Fibroblast of gingiva (primary cell): Measurements from ENCODE around the gene MLLT1.

Source experiments
- DNase-seq: peaks from one replicate; pipeline ENCODE4 v3.0.0-alpha.2; 2011; ENCODE audit warnings: low read depth

MLLT1 gene

DNA sequence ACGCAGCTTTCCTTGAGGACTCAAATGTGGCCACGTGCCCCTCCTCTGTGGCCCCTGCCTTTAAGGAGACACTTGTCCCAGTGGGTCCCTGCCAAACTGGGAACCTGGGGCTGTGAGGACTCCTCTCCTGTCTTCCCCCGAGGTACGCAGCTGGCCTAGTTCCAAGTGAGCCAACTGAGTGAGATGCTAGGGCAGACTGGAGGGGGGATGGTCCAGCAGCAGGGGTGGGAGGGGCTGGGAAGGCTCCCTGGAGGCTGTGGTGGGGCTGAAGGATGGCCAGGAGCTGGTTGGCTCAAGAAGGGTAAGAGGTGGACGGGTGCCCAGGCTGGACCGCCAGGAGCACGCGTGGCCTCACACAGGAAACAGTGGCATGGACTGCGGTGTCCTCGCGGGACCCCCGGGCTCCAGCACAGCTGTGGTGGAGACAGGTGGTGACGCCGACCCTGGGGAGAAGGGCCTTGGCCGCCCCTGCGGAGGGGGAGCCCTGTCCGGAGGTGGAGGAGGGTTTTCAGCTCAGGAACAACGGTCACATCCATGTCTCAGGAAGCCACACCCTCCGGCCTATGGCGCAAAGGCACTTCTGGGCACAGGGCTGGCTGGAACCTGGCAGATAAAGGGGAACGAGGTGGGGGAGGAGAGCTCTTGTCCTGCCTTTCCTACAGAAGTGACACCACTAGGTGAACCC, 45.8 kb downstream of the MLLT1 start:
- peak; percentile 16 for DNase-seq

DNA sequence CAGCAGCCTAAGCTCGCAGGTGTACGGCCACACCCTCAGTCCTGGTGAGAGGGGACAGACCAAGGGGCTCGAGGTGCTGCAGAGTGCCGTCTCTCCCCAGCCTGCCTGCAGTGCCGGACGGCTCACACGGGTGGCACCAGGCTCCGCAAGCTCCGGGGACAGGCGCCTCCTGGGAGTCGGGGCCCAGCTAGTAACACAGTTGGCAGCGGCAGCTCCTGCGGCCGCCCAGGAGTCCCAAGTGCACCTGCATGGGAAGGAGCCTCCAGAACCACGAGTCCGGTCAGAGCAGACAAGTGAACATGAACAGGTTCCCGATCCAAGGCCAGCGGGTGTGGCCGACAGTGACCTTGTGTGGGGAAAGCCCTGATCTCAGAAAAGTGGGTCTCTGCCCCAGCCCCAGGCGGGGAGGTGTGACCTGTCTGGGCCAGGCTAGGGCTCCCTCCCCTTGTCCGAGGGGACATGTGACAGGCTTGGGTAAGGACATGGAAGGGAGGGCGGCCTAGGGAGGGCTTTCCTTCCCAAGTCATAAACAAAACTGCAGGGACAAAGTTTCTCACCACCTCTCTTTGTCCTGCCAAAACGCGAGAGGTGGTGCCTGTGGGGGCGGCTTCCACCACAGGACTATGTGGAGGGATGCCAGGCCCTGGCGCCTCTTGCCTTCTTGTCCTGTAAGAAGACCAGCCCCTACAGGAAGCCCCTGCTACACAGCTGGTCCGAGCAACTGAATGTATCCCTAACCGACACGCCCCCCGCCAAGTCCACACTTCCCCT, 46.5 kb downstream of the MLLT1 start:
- DNase-seq: peak; percentile 23

GRCh38 chr19:6232601-6233055, 47.1 kb downstream of the MLLT1 start:
- DNase-seq: peak; percentile 94

DNA sequence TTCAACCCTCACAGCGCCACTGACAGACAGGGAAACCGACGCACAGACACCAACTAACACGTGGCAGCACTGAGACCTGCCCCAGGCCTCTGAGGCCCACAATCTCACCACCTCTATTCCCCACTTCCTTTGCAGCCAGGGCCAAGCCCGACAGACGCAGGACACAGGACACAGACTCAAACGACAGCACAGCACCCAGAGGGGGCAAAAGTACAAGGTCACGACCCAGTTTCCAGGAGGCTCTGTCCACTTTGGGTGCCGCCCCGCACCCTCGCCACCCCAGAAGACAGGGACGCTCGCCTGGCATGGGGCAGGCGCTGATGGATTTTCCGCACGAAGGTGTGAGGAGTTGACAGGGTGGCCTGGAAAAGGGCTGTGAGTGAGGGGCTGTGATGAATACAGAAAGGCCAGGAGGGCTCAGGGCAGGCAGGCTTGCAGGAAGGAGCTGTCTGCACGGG, 48.8 kb downstream of the MLLT1 start:
- DNase-seq: no peak

GRCh38 chr19:6229951-6230712, 49.6 kb downstream of the MLLT1 start:
- no peak for DNase-seq

- DNase-seq: no peak
Observed at GRCh38 chr19:6229216-6229913, 50.4 kb downstream of the MLLT1 start.

GRCh38 chr19:6228551-6229215, 51.1 kb downstream of the MLLT1 start:
- DNase-seq: no peak

DNA sequence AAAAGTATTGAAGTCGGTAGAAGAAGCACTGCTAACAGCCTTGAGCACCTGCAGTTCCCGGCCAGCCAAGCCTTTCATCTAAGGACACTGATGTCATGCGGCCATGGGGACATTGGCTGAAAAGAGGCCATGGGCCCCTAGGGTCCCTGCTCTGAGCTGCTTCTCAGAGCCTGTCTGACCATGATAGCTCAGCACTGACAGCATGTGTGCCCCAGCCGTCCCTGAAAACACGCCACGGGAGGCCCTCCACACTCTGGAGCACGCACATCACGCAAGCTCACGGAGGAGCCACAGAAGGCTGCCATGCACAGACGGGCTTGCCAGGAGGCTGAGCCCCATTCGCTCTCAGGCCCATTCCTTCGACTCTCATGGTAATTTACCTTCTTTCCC, 51.8 kb downstream of the MLLT1 start:
- DNase-seq: no peak

- DNase-seq: no peak
Observed at GRCh38 chr19:6227156-6227935, 52.4 kb downstream of the MLLT1 start.

DNA sequence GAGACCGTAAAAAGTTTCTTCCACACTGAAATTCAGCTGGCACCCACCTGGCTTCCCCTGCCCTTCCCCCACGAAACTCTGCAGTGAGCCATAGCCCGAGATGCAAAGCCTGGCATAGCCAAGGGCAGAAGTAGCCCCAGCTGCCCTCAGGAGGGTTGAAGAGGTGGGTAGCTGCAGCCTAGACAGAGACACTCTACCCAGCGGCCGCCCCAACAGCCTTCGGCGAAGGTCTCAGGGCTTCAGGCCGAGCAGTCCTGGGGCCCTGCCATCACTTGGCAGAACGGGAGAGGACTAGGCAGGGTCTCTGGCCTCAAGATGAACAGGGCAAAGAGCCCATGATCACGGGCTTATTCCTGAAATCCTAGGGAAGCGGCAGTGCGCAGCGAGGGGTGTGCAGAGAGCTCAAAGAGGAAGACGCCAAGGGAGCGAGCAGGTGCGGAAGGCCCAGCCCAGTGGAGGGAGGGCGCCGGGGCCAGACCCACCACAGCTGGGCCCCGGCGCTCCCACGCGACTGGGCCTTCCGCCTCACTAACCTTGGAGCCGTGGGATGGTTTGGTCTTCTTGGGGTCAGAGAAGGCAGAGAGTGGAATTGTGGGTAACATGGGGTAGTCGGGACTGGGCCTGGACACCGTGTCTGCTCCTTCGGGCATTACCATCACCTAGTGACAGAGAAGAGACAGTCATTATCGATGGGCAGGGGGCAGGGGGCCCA, 53.2 kb downstream of the MLLT1 start:
- no peak for DNase-seq

DNA sequence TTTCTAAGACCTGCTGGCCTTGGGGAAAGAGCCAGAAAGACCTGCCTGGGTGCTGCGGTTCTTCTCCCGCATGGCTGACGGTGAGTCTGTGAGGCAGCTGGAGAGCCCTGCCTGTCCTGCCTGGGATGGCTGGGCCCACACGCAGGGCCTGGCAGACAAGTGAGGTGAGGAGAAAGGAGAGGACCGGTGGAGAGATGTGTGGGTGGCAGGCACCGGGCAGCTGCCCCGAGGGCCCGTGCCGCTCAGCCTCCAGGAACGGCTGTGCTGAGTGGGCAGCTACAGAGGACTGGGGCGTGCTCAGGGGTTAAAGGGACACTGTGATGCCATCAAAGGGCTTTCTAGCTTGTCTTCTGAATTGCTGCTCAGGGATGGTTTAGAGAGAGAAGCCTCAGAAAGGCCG, 53.8 kb downstream of the MLLT1 start:
- no peak for DNase-seq

- DNase-seq: no peak
Observed at GRCh38 chr19:6225232-6225865, 54.4 kb downstream of the MLLT1 start.

- no peak for DNase-seq
Observed at GRCh38 chr19:6224308-6224675, 55.5 kb downstream of the MLLT1 start.

- DNase-seq: no peak
Observed at GRCh38 chr19:6223461-6224307, 56.1 kb downstream of the MLLT1 start.

DNA sequence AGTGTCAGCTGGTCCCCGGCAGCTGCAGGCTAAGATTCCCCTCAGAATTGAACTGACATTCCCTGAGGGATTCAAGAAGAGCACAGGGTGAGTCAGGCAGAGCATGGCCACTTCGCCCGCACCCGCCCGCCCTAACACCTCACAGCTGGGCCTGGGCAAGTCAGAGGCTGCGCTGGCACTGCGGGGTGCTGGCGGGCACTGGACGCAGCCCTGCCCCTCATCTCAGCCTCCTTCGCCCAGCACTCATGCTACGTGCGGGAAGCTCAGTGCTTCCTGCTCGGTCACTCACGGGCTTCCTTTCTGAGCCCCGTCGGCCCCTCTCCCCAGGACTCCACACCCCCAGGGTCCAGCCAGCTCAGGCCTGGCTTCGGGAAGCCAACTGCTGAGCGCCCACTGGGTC, 56.9 kb downstream of the MLLT1 start:
- no peak for DNase-seq

DNA sequence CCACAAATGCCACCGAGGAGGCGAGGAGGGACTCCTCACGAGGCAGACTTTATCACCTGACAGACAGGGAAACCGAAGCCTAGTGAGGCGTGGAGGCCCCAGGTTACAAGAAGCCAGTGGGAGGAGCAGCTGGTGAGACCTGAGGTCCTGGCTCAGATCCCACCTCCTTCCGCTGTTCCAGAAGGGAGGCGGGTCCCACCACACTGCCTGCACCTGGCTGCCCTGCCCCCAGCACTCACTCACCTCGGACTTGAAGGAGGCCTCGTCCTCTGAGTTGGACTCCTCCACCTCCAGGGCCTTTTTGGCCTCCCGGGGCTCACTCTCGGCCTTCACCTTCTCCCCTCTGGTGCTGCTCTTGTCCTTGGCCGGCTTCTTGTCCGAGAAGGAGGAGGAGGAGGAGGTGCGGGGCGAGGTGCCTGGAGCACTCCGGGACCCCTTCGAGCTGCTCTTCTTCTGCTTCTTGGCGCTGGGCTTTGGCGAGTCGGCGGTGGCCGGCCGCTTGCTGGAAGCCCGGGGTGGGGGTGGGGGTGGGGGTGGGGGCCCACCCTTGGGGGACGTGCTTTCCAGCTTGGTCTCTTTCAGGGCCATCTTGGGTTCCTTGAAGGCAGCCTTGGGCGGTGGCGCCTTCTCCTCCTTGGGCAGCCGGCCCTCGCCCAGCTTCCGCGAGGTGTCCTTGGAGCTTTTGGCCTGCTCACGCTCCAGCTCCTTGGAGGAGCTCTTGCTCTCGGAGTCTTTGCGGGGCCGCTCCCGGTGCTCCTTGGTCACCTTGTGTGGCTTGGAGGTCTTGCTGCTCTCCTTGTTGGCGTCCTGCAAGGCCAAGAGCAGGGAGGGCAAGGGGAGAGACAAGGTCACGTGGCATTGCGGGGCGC, 57.7 kb downstream of the MLLT1 start:
- DNase-seq: no peak

DNA sequence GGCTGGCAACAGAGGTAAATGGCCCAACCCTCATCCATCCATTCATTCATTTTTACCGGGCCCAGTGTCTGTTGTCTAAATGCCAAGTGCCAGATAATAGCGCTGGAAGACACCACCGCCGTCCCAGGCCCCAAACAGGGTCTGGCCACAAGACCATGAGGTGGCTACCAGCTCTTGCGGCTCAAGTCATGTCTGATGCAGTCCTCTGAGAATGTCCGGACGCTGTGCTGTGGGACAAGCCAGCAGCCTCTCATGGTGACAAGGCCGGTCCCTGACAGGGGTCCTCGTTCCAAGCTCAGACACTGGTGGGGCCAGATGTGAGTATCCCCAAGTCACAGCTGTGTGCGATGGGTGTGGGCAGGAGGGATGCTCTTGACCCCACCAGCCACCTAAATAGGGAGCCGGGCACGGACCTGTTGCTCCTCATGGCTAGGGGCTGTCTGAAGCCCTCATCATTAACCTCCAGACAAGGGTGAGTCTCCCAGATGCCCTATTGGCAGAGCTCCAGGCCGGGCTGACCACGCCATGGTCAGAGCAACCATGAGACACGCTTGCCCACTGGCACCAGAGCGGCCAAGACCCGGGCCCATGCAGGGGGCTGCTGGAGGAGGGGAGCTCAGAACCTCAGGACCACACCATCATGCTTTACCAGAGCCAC, 58.4 kb downstream of the MLLT1 start:
- DNase-seq: no peak
